GM18867 (cell line): Measurements from ENCODE around the gene LGALS7.

Source experiments
- ATAC-seq: cut with Tn5 transposase; IDR thresholded peaks from one replicate; pipeline ENCODE4 v1.9.1; 2021; ENCODE audit warnings: mild to moderate bottlenecking, moderate library complexity; ENCODE audit not compliant: unreplicated experiment

The LGALS7 gene

DNA sequence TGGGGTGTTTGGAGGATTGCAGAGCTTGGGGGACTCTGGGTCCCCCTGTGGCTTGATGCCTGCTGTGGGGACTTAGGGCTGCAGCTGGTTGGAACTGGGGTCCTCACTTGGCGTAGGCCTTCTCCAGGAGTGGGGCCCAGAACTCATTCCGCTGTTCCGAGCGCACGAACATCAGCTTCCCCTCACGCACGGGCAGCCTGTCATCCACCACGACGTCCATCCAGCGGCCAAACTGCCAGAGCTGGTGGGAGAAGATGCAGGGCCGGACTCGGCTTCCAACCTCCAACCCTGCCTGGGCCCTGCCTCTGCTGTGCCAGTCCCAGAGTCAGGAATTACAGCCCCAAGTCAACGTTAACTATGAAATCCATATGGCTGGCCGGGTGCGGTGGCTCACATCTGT, 31.6 kb downstream of the LGALS7 start:
- no peak for ATAC-seq

DNA sequence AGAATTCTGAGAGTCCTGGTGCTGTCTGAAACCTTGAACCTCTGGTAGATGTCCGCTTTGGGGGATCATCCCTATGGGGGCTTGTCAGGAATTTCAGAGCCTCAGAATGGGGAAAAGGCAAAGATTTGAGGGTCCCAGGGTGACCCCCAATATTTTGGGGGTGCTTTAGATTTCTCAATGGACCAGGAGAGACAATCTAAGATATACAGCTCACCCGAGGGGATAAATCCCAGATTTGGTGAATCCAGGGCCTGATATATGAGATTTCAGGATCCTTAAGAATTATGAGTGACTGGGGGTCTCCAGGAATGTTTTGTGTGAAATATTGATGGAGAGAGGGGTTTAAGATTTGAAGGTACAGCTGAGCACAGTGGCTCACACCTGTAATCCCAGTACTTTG, 32.4 kb downstream of the LGALS7 start:
- ATAC-seq = no peak

- ATAC-seq = no peak
These were observed 33.1 kb downstream of the LGALS7 start for GRCh38 chr19:38740257-38740592.

DNA sequence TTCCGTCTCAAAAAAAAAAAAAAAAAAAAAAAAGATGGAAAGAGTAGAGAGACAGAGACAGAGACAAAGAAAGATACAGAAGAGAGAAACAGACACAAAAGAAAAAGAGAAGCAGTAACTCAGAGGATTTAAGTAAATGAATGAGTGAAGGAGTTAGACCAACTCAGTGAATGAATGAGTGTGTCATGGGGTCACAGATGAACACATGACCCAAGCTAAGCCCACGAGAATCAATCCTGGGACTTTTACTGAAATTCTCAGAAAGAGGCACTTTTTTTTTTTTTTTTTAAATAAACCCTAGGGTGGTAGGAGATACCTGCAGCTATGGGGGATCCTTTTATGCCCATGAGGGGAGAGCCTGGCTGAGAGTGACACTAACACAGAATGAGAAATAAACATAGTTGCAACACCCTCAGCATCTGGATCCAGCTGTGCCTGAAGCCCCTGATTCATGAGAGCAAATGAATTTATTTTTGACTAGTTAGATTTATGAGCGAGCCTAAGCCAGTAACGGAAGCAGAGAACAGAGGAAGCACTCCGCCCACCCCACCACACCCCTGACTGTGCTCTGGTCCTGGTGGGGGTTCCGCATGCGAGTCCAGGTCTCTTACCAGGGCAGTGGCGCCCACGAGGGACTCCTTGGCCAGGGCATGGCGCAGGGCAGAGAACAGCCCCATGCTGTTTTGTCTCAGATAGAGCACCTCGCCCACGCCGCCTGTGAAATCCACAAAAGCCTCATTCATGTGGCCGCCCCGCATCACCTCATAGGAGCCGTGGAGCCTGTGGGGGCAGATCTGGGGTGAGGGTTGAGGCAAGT, 33.7 kb downstream of the LGALS7 start:
- no peak for ATAC-seq

DNA sequence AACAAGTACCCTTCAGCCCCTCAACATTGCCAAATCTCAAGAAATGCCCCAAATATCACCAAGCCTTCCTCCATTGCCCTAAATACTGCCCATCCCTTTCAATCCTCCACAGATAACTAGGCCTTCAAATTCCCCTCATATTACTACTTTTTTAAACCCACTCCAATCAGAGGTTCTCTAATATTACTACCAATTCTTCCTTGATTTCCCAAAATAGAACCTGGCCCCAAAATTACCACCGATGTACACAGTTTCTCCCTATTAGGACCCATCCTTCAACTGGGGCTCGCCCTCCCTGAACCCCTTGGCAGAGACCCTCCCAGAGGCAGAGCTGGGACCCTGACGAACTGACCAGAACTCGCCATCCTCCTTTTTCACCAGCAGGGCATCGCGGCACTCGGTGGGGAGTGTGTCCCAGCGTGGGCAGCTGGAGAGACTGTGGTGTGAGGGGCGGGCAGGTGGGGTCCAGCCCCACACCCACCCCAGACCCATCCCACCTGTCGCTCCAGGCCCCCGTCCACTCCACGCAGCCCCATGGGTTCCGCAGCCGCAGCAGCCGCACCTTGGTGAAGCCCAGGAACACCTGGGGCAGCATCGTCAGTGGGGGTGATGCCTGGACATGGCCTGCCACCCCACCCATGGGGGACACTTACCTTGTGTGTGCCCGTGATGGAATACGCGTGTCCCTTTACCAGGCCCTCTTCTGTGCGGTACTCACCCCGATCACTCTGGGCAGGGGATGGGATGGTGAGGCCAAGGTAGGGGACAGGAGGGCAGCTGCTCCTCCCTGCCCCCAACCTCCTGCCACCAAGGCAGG, 35.2 kb downstream of the LGALS7 start:
- no peak for ATAC-seq

- no peak for ATAC-seq
These were observed 35.9 kb downstream of the LGALS7 start for GRCh38 chr19:38737281-38737865.

- no peak for ATAC-seq
These were observed 36.7 kb downstream of the LGALS7 start for GRCh38 chr19:38736413-38737280.

DNA sequence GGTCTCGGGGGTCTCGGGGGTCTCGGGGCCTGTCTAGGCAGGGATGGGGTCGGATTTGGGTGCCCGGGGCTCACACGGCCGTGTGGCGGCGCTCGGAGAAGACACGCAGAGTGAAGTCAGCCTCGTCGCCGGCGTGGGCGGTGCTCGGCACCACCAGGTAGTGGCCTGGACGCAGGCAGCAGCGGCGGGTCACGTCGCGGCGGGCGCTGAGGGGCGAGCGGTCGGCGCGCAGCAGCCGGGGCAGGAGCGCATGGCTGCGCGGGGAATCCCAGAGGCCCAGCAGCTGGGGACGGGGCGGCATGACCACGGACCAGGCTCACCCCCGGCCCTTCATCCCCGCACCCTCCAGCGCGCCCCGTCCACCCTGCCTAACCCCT, 37.3 kb downstream of the LGALS7 start:
- ATAC-seq = no peak

DNA sequence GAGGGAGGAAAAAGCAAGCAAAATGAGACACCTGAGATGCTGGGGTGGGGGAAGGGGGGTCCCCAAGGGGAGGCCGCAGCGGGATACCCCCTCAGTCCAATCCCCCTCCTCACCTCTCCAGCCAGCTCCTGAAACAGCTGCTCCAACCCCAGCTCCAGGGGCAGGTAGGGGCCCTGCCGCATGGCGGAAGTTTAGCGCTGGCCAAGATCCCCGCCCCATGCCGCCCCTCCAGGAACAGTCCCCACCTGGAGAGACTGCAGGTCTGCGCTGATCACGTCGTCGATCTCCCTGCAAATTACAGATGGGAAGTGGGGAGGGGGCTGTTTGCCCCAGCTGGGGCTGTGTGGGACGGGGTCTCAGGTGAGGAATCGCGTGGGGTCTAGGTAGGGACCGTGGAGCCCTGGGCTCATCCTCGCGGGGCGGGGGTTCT, 38.0 kb downstream of the LGALS7 start:
- ATAC-seq = no peak

- no peak for ATAC-seq
These were observed 38.7 kb downstream of the LGALS7 start for GRCh38 chr19:38734426-38735256.

GRCh38 chr19:38734176-38734425, 39.2 kb downstream of the LGALS7 start:
- ATAC-seq = no peak

DNA sequence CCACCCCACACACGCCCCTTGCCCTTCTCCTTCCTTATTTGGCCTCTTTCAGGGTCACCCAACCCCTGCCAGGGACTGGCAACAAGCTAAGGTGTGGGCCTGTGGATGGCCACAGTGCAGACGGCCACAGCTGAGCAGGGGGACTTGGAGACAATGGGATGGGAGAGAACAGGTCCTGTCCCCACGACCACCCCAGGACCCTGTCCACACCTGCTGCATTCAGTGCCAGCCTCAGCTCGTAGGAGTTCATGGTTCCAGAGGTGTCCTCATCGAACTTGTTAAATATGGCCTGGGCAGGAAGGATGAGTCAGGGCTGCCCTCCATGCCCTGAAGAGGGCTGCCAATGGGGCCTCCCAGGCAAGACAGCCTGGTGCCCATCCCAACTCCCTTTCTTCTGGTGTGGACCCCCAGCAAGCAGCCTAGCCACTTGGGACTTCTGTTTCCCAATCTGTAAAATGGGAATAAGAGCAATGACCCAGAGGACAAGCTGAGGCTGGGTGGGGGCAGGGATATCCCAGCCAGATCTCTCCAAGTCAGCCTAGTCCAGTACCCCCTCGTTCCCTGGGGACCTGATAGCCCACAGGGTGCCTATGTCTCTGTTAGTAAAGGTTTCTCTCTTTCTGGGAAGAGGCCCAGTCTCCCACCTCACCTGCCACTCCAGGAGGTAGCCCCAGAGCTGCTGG, 39.7 kb downstream of the LGALS7 start:
- no peak for ATAC-seq

GRCh38 chr19:38733241-38733492, 40.1 kb downstream of the LGALS7 start:
- no peak for ATAC-seq

DNA sequence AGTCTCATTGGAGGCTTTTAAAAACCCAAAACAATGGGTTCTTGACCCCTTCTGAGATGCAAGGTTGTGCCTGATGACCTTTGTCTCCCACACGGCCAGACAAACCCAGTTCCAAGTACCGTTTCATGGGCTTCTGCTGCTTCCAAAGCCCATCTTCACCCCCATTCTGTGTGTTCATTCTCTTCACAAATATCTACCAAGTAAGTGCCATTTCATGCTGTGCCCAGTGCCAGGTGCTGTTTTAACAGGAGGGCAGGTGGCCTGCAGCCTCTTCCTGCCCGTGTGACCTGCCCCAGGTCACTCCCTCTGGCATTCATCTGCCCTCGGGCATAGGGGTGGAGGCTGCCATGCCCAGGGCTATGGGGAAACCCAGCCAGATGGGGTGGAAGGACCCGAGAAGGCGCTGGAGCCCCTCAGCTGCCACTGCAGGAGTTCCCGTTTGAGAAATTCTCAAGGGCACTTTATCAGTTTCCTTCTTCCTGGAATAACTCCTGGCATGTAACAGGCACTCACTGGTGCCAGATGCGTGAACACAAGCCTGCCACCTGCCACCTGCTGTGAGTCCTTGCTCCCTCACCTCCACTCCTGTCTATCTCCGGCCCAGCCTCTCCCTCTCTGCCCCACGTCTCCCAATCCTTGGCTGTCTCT, 41.5 kb downstream of the LGALS7 start:
- ATAC-seq = no peak

GRCh38 chr19:38730731-38731589, 42.4 kb downstream of the LGALS7 start:
- ATAC-seq = no peak

DNA sequence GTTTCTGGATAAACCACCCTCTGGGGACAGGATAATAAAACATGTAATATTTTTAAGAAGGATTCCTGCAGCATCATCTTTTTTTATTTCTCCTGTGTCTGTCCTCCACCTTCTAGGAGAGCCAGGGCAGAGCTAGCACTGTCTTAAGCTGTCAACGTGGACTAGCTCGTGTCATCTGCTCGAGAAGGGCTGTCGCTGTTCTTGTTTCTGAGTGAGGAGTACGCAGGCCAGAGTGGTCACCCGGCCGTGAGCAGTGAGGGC, 42.9 kb downstream of the LGALS7 start:
- ATAC-seq = no peak

- ATAC-seq = no peak
These were observed 43.5 kb downstream of the LGALS7 start for GRCh38 chr19:38729653-38730469.
